Measurements from ENCODE around the gene PITPNM1.

Gene PITPNM1

GRCh38 chr11:67502328-67502979 is 2.7 kb downstream of the PITPNM1 start:
- DNase-seq, result no peak

GRCh38 chr11:67501854-67502253 is 3.3 kb downstream of the PITPNM1 start:
- DNase-seq, result no peak

- no peak for DNase-seq
Observed at GRCh38 chr11:67500831-67501715, 4.1 kb downstream of the PITPNM1 start.

GRCh38 chr11:67500484-67500821 is 4.7 kb downstream of the PITPNM1 start:
- no peak for DNase-seq

- DNase-seq, result no peak
Observed at GRCh38 chr11:67499808-67500483, 5.2 kb downstream of the PITPNM1 start.

- DNase-seq, result no peak
Observed at GRCh38 chr11:67498544-67498972, 6.6 kb downstream of the PITPNM1 start.

GRCh38 chr11:67497656-67498291 is 7.4 kb downstream of the PITPNM1 start:
- no peak for DNase-seq

GRCh38 chr11:67496113-67496512 is 9.1 kb downstream of the PITPNM1 start:
- DNase-seq, result no peak

GRCh38 chr11:67495234-67496005 is 9.7 kb downstream of the PITPNM1 start:
- no peak for DNase-seq

- no peak for DNase-seq
Observed at GRCh38 chr11:67494371-67495233, 10.6 kb downstream of the PITPNM1 start.

- no peak for DNase-seq
Observed at GRCh38 chr11:67493548-67494370, 11.4 kb downstream of the PITPNM1 start.

GRCh38 chr11:67492801-67493547 is 12.2 kb downstream of the PITPNM1 start:
- no peak for DNase-seq

- DNase-seq, result no peak
Observed at GRCh38 chr11:67492069-67492727, 13.0 kb downstream of the PITPNM1 start.

- DNase-seq, result no peak
Observed at GRCh38 chr11:67491276-67492068, 13.7 kb downstream of the PITPNM1 start.

GRCh38 chr11:67490727-67491065 is 14.5 kb downstream of the PITPNM1 start:
- no peak for DNase-seq

- DNase-seq, result no peak
Observed at GRCh38 chr11:67489885-67490726, 15.1 kb downstream of the PITPNM1 start.

- DNase-seq, result no peak
Observed at GRCh38 chr11:67489203-67489884, 15.8 kb downstream of the PITPNM1 start.
